Measurements from ENCODE around the gene MCTP1.

DNA sequence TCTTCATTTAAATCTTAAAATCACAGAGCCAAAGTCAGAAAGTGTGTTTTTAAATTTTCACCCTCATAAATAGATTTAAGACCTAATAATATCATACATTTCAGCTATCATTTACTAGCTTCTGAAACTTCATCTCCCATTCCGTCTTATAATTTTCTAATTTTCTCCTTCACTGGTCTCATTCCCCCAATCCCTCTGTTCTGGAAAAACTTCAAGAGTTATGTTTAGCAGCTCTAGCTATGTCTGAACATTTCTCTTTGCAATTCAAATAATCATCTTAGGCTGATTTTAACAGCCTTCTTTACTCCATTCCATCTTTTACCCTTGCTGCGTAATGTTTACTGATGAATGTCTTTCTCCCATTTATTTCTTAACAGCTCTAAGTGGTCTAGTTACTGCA, 474.0 kb downstream of the MCTP1 start:
- TF ChIP-seq ATF3 (CRISPR knock-in tag; conservative IDR thresholded peaks at IDR 0.05) (no peak), CTCF (IDR thresholded peaks at IDR 0.05) (no peak), USF1 (CRISPR knock-in tag; IDR thresholded peaks at IDR 0.05) (no peak), ZNF423 (CRISPR knock-in tag; IDR thresholded peaks at IDR 0.05) (no peak), ESRRA (CRISPR knock-in tag; IDR thresholded peaks at IDR 0.05; ENCODE audit: borderline replicate concordance) (no peak)
- TF ChIP-seq, protein P1, sequence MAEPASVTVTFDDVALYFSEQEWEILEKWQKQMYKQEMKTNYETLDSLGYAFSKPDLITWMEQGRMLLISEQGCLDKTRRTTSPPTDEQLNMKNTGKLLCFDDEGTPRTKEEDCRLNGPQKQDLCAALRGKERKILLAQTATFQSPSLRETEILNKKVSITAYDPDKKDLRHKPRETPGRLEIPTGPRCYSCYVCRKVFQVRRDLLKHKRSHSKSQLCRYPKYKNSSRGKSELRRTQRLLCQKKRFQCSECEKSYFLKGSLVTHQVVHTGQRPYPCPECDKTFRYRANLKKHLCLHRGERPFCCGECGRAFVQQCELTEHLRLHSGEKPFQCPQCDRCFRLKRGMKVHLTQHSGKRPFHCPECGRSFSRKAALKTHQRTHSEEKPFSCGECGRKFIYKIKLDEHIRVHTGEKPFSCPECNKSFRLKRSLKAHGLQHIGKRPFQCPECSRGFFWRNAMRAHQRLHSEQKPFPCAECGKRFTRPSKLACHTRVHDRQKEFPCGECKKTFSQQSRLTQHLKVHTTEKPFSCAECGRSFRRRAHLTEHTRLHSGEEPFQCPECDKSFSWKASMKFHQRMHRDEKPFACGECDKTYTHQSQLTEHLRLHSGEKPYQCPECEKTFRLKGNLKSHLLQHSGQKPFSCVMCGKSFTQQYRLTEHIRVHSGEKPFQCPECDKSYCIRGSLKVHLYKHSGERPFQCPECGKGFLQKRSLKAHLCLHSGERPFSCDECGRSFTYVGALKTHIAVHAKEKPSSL (CRISPR knock-in tag; conservative IDR thresholded peaks at IDR 0.05) = no peak

Data from WTC11 (cell line).